Liver (tissue), 9 donors: ENCODE results near the gene CDH18. TPM values are rescaled to one million over a fixed set of nuclear protein-coding genes. Genes with fewer than 3 reads are reported as not detected.

Experiments
- DNase-seq: peaks from one replicate; pipeline ENCODE4 v3.0.0-alpha.2; 2017; ENCODE audit warnings: low spot score
- H3K27ac ChIP-seq, 2 donors: one replicate each; pipeline ENCODE4 v1.7.0; 2013; ENCODE audit warnings: inconsistent platforms in 2 of 2, low read length in 2 of 2, control low read depth in 1 of 2, low read depth in 1 of 2, mild to moderate bottlenecking in 1 of 2
- H3K27me3 ChIP-seq, 4 donors: one replicate each; pipeline versions ENCODE4 v1.6.1 to v1.7.0; 2013; ENCODE audit warnings: low read length in 3 of 4, inconsistent platforms in 1 of 4, mild to moderate bottlenecking in 1 of 4, moderate library complexity in 1 of 4; ENCODE audit not compliant: control insufficient read depth in 4 of 4, insufficient read depth in 4 of 4
- H3K36me3 ChIP-seq, 4 donors: one replicate each; pipeline versions ENCODE4 v1.6.1 to v1.7.0; 2013; ENCODE audit warnings: low read length in 3 of 4, mild to moderate bottlenecking in 3 of 4, low read depth in 1 of 4, moderate library complexity in 1 of 4; ENCODE audit not compliant: control insufficient read depth in 4 of 4, insufficient read depth in 3 of 4
- H3K4me1 ChIP-seq, 4 donors: one replicate each; pipeline versions ENCODE4 v1.6.1 to v1.7.0; 2013; ENCODE audit warnings: low read length in 3 of 4, mild to moderate bottlenecking in 3 of 4, moderate library complexity in 1 of 4; ENCODE audit not compliant: control insufficient read depth in 4 of 4, insufficient read depth in 4 of 4
- H3K4me3 ChIP-seq, 3 donors: one replicate each; pipeline versions ENCODE4 v1.6.1 to v1.7.0; 2013; ENCODE audit warnings: low read length in 3 of 3, control low read depth in 1 of 3, low read depth in 1 of 3, mild to moderate bottlenecking in 1 of 3
- H3K9ac ChIP-seq, 2 donors: one replicate each; pipeline ENCODE4 v1.7.0; 2013; ENCODE audit warnings: low read length in 2 of 2, mild to moderate bottlenecking in 2 of 2, moderate library complexity in 2 of 2, control low read depth in 1 of 2, low read depth in 1 of 2
- H3K9me3 ChIP-seq, 4 donors: one replicate each; pipeline versions ENCODE4 v1.6.1 to v1.7.0; 2013; ENCODE audit warnings: low read length in 3 of 4; ENCODE audit not compliant: control insufficient read depth in 4 of 4
- EGR1 ChIP-seq, 2 donors: IDR thresholded peaks; 2 replicates each; pipeline ENCODE4 v1.6.1; 2016 to 2018; ENCODE audit warnings: antibody characterized with exemption in 2 of 2, low read depth in 2 of 2
- FOXA1 ChIP-seq: IDR thresholded peaks from 2 replicates; pipeline ENCODE4 v1.6.1; 2016; ENCODE audit warnings: antibody characterized with exemption
- FOXA2 ChIP-seq: IDR thresholded peaks from 2 replicates; pipeline ENCODE4 v1.6.1; 2016; ENCODE audit warnings: antibody characterized with exemption
- GABPA ChIP-seq, 2 donors: IDR thresholded peaks in 1 of 2; conservative IDR thresholded peaks in 1 of 2; 2 replicates each; pipeline ENCODE4 v1.6.1; 2016; ENCODE audit warnings: antibody characterized with exemption in 2 of 2, mild to moderate bottlenecking in 1 of 2, moderate library complexity in 1 of 2
- HNF4A ChIP-seq, 2 donors: conservative IDR thresholded peaks; 2 replicates each; pipeline ENCODE4 v1.6.1; 2016; ENCODE audit warnings: antibody characterized with exemption in 2 of 2, mild to moderate bottlenecking in 2 of 2
- HNF4G ChIP-seq: IDR thresholded peaks from 2 replicates; pipeline ENCODE4 v1.6.1; 2016; ENCODE audit warnings: antibody characterized with exemption
- JUND ChIP-seq, 2 donors: IDR thresholded peaks; 2 replicates each; pipeline ENCODE4 v1.6.1; 2016; ENCODE audit warnings: antibody characterized with exemption in 2 of 2
- NR2F2 ChIP-seq: IDR thresholded peaks from 2 replicates; pipeline ENCODE4 v1.6.1; 2016; ENCODE audit warnings: antibody characterized with exemption
- RAD21 ChIP-seq, 2 donors: IDR thresholded peaks; 2 replicates each; pipeline ENCODE4 v1.6.1; 2016; ENCODE audit warnings: antibody characterized with exemption in 2 of 2, mild to moderate bottlenecking in 2 of 2
- RXRA ChIP-seq, 2 donors: IDR thresholded peaks; 2 replicates each; pipeline ENCODE4 v1.6.1; 2017 to 2018; ENCODE audit warnings: antibody characterized with exemption in 2 of 2, mild to moderate bottlenecking in 1 of 2
- SP1 ChIP-seq: IDR thresholded peaks from 2 replicates; pipeline ENCODE4 v1.6.1; 2018; ENCODE audit warnings: antibody characterized with exemption, mild to moderate bottlenecking
- TAF1 ChIP-seq: conservative IDR thresholded peaks from 2 replicates; pipeline ENCODE4 v1.6.1; 2016; ENCODE audit warnings: antibody characterized with exemption, mild to moderate bottlenecking
- YY1 ChIP-seq: IDR thresholded peaks from 2 replicates; pipeline ENCODE4 v1.6.1; 2016; ENCODE audit warnings: antibody characterized with exemption, mild to moderate bottlenecking
- WGBS: extraction: QIAGEN DNeasy Blood & Tissue Kit; methylation state at CpG from one replicate; pipeline ENCODE4 v1.1.7; 2013; 5-methylcytosine and 5-hydroxymethylcytosine counted together
- polyA plus RNA-seq, 2 donors: library from polyadenylated mRNA; stranded (reverse) in 1 of 2; unstranded in 1 of 2; fragments of 200-250 nt in 1 of 2; fragments of >200 nt in 1 of 2; fragmentation: Nextera tagmentation in 1 of 2; extraction: Ambion mirVana in 1 of 2; gene quantifications; one replicate each; pipeline versions ENCODE4 v1.2.1 to v1.2.3, GENCODE V29; 2013 to 2015
- total RNA-seq, 2 donors: library from RNA; depleted of rRNA; stranded (reverse); fragments of >200 nt; gene quantifications; one replicate each; pipeline ENCODE4 v1.2.3, GENCODE V29; 2014
- TF ChIP-seq, protein P1 (sequence below): IDR thresholded peaks from 2 replicates; pipeline ENCODE4 v1.6.1; 2016; ENCODE audit warnings: antibody characterized with exemption
- TF ChIP-seq, protein P2 (sequence below): fragments of 150-350 bp; IDR thresholded peaks from 2 replicates; pipeline ENCODE4 v1.5.1; 2017; ENCODE audit warnings: improper control_type of control experiment, low read depth, low read length; ENCODE audit not compliant: missing input control
- TF ChIP-seq, protein P3 (sequence below): IDR thresholded peaks from 2 replicates; pipeline ENCODE4 v1.6.1; 2016; ENCODE audit warnings: antibody characterized with exemption, mild to moderate bottlenecking
- TF ChIP-seq, protein P4 (sequence below): IDR thresholded peaks from 2 replicates; pipeline ENCODE4 v1.6.1; 2016; ENCODE audit warnings: antibody characterized with exemption
- TF ChIP-seq, protein P5 (sequence below): IDR thresholded peaks from 2 replicates; pipeline ENCODE4 v1.6.1; 2016; ENCODE audit warnings: antibody characterized with exemption
- donor health status: healthy.
- donor health status: healthy.
- donor health status: healthy.
- donor health status: healthy.
- donor health status: healthy.

The CDH18 gene
- total and polyA plus RNA-seq, 4 donors: 0.19 TPM; not detected in 3

DNA sequence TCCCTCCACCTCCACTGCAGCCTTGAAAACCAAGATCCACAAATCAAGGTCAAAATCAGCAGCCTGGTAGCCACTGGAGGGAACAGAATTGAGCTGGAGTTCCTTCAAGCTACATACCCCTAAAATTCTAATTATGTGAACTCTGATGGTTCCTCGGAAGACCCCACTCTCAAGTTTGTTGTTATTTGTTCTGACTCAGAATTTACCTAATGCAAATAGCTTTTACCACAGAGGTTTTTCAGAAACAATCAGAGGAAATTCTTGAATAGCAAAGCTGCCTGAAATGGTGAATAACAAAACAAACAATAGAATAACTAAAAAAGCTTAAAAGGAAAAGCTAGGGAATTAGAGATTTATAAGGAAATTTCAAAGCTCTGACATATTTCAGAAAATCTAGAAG is 220.0 kb downstream of the CDH18 start:
- DNase-seq: no peak
- Histone ChIP-seq H3K4me3 (no peak overlapping the region), H3K9me3 (no peaks in the 10 kb centered on the region), H3K4me1 (no peaks in the 10 kb centered on the region), H3K36me3 (no peaks in the 10 kb centered on the region), H3K9ac (no peak overlapping the region), H3K27ac (no peak overlapping the region), H3K27me3 (no peaks in the 10 kb centered on the region)
- TF ChIP-seq YY1 (no peak), FOXA2 (no peak), RAD21 (IDR thresholded peaks at IDR 0.05) (no peak), JUND (IDR thresholded peaks at IDR 0.05) (no peak), RXRA (IDR thresholded peaks at IDR 0.05) (no peak), FOXA1 (no peak), EGR1 (IDR thresholded peaks at IDR 0.05; ENCODE audit: low read depth in 2 of 2) (no peak), HNF4G (no peak), SP1 (no peak), TAF1 (no peak), NR2F2 (no peak), GABPA (IDR thresholded peaks at IDR 0.05 in 1 of 2, conservative IDR thresholded peaks at IDR 0.05 in 1 of 2) (no peak), HNF4A (conservative IDR thresholded peaks at IDR 0.05) (no peak)
- TF ChIP-seq, protein P1, sequence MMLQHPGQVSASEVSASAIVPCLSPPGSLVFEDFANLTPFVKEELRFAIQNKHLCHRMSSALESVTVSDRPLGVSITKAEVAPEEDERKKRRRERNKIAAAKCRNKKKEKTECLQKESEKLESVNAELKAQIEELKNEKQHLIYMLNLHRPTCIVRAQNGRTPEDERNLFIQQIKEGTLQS: no peak
- TF ChIP-seq, protein P2, sequence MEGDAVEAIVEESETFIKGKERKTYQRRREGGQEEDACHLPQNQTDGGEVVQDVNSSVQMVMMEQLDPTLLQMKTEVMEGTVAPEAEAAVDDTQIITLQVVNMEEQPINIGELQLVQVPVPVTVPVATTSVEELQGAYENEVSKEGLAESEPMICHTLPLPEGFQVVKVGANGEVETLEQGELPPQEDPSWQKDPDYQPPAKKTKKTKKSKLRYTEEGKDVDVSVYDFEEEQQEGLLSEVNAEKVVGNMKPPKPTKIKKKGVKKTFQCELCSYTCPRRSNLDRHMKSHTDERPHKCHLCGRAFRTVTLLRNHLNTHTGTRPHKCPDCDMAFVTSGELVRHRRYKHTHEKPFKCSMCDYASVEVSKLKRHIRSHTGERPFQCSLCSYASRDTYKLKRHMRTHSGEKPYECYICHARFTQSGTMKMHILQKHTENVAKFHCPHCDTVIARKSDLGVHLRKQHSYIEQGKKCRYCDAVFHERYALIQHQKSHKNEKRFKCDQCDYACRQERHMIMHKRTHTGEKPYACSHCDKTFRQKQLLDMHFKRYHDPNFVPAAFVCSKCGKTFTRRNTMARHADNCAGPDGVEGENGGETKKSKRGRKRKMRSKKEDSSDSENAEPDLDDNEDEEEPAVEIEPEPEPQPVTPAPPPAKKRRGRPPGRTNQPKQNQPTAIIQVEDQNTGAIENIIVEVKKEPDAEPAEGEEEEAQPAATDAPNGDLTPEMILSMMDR: no peak
- TF ChIP-seq, protein P3, sequence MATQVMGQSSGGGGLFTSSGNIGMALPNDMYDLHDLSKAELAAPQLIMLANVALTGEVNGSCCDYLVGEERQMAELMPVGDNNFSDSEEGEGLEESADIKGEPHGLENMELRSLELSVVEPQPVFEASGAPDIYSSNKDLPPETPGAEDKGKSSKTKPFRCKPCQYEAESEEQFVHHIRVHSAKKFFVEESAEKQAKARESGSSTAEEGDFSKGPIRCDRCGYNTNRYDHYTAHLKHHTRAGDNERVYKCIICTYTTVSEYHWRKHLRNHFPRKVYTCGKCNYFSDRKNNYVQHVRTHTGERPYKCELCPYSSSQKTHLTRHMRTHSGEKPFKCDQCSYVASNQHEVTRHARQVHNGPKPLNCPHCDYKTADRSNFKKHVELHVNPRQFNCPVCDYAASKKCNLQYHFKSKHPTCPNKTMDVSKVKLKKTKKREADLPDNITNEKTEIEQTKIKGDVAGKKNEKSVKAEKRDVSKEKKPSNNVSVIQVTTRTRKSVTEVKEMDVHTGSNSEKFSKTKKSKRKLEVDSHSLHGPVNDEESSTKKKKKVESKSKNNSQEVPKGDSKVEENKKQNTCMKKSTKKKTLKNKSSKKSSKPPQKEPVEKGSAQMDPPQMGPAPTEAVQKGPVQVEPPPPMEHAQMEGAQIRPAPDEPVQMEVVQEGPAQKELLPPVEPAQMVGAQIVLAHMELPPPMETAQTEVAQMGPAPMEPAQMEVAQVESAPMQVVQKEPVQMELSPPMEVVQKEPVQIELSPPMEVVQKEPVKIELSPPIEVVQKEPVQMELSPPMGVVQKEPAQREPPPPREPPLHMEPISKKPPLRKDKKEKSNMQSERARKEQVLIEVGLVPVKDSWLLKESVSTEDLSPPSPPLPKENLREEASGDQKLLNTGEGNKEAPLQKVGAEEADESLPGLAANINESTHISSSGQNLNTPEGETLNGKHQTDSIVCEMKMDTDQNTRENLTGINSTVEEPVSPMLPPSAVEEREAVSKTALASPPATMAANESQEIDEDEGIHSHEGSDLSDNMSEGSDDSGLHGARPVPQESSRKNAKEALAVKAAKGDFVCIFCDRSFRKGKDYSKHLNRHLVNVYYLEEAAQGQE: no peak
- TF ChIP-seq, protein P4, sequence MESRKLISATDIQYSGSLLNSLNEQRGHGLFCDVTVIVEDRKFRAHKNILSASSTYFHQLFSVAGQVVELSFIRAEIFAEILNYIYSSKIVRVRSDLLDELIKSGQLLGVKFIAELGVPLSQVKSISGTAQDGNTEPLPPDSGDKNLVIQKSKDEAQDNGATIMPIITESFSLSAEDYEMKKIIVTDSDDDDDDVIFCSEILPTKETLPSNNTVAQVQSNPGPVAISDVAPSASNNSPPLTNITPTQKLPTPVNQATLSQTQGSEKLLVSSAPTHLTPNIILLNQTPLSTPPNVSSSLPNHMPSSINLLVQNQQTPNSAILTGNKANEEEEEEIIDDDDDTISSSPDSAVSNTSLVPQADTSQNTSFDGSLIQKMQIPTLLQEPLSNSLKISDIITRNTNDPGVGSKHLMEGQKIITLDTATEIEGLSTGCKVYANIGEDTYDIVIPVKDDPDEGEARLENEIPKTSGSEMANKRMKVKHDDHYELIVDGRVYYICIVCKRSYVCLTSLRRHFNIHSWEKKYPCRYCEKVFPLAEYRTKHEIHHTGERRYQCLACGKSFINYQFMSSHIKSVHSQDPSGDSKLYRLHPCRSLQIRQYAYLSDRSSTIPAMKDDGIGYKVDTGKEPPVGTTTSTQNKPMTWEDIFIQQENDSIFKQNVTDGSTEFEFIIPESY: no peak
- TF ChIP-seq, protein P5, sequence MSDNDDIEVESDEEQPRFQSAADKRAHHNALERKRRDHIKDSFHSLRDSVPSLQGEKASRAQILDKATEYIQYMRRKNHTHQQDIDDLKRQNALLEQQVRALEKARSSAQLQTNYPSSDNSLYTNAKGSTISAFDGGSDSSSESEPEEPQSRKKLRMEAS: no peak
- WGBS: 34% methylated on average over 1 of the region's 1 CpG
